Chondrocyte (in vitro differentiated cells): ENCODE measurements around the gene LMO7. TPM values are rescaled to one million over a fixed set of nuclear protein-coding genes. Genes with fewer than 3 reads are reported as not detected.

ENCODE experiments used
- DNase-seq: peaks from one replicate; pipeline ENCODE4 v3.0.0; 2021; ENCODE audit warnings: mixed read lengths, low spot score
- H3K27ac Mint-ChIP-seq: one replicate; pipeline ENCODE4 v1.8.0; 2021; ENCODE audit warnings: mild to moderate bottlenecking, moderate library complexity, mixed read lengths; ENCODE audit not compliant: unreplicated experiment
- H3K27me3 Mint-ChIP-seq: 2 replicates; pipeline ENCODE4 v1.8.0; 2021; ENCODE audit warnings: low read depth, mixed read lengths
- H3K36me3 Mint-ChIP-seq: 2 replicates; pipeline ENCODE4 v1.8.0; 2021; ENCODE audit warnings: low read depth, mixed read lengths
- H3K4me1 Mint-ChIP-seq: 2 replicates; pipeline ENCODE4 v1.8.0; 2021; ENCODE audit warnings: low read depth, mild to moderate bottlenecking, mixed read lengths
- H3K4me3 Mint-ChIP-seq: one replicate; pipeline ENCODE4 v1.8.0; 2021; ENCODE audit warnings: mild to moderate bottlenecking, moderate library complexity, mixed read lengths; ENCODE audit not compliant: unreplicated experiment
- H3K9me3 Mint-ChIP-seq: 2 replicates; pipeline ENCODE4 v1.8.0; 2021; ENCODE audit warnings: low read depth, mixed read lengths
- total RNA-seq: library from RNA; stranded (reverse); gene quantifications from 3 replicates; pipeline ENCODE4 v1.2.1, GENCODE V29; 2021
- TF ChIP-seq, protein P1 (sequence below): fragments of 200-600 bp; sonication (generic); IDR thresholded peaks from 2 replicates; pipeline ENCODE4 v1.5.0; 2021; ENCODE audit warnings: antibody characterized with exemption, mild to moderate bottlenecking, moderate library complexity

The LMO7 gene
- total RNA-seq, 1 donor from 2014 or later = 199 TPM

DNA sequence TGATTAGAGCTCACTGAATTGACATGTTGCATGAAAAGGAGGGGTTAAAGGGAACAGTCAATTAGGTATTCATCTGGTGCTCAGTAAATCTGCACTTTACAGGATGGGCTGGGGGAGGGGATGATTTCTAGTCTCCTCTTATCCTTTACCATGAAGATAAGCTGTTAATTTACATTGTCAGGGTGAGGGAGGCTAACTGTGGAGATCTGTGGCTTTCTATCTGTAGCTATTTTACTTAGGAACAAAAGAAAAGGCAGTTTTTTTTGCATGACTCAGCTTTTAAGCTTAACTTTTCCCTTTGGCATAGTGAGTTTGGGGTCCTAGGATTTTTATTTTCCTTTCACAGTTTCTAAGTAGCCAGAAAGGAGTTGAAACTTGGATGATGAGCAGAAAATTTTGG lies 253.3 kb downstream of the LMO7 start:
- Mint-ChIP-seq H3K4me3 (no peak overlapping the region), H3K4me1 (no peaks in the 10 kb centered on the region), H3K27ac (no peak overlapping the region), H3K36me3 (no peaks in the 10 kb centered on the region), H3K27me3 (no peaks in the 10 kb centered on the region), H3K9me3 (peaks cover 5% of the 10 kb centered on the region)
- TF ChIP-seq, protein P1, sequence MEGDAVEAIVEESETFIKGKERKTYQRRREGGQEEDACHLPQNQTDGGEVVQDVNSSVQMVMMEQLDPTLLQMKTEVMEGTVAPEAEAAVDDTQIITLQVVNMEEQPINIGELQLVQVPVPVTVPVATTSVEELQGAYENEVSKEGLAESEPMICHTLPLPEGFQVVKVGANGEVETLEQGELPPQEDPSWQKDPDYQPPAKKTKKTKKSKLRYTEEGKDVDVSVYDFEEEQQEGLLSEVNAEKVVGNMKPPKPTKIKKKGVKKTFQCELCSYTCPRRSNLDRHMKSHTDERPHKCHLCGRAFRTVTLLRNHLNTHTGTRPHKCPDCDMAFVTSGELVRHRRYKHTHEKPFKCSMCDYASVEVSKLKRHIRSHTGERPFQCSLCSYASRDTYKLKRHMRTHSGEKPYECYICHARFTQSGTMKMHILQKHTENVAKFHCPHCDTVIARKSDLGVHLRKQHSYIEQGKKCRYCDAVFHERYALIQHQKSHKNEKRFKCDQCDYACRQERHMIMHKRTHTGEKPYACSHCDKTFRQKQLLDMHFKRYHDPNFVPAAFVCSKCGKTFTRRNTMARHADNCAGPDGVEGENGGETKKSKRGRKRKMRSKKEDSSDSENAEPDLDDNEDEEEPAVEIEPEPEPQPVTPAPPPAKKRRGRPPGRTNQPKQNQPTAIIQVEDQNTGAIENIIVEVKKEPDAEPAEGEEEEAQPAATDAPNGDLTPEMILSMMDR = no peak
- DNase-seq = no peak

DNA sequence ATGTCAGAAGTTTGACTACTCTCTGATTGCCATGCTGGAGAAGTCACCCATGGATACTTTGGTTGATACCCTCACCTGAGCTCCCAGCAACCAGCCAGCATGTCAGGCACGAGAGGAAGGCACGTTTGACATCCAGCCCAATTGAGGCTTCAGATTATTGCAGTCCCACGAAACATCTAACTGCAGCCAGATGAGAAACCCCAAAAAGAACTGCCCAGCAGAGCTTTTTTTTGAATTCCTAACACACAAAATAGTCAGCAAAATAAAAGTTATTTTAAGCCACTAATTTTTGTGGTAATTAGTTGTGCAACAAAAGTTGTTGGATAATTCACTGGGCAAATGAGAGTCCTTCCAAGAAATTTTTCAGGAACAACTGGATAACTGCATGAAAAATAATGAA lies 259.0 kb downstream of the LMO7 start:
- H3K36me3 Mint-ChIP-seq = no peaks in the 10 kb centered on the region
- DNase-seq = no peak
- no peaks in the 10 kb centered on the region for H3K27me3 Mint-ChIP-seq
- H3K4me1 Mint-ChIP-seq = peaks cover 12% of the 10 kb centered on the region
- TF ChIP-seq, protein P1 = no peak
- H3K27ac Mint-ChIP-seq = no peak overlapping the region
- no peak overlapping the region for H3K4me3 Mint-ChIP-seq
- H3K9me3 Mint-ChIP-seq = peaks cover 12% of the 10 kb centered on the region

GRCh38 chr13:75896271-75896670 lies 260.1 kb downstream of the LMO7 start:
- Mint-ChIP-seq H3K27ac (no peak overlapping the region), H3K4me1 (peaks cover 15% of the 10 kb centered on the region), H3K4me3 (no peak overlapping the region), H3K36me3 (peaks cover 3% of the 10 kb centered on the region), H3K9me3 (peaks cover 15% of the 10 kb centered on the region), H3K27me3 (no peaks in the 10 kb centered on the region)
- DNase-seq = no peak
- TF ChIP-seq, protein P1 = no peak

DNA sequence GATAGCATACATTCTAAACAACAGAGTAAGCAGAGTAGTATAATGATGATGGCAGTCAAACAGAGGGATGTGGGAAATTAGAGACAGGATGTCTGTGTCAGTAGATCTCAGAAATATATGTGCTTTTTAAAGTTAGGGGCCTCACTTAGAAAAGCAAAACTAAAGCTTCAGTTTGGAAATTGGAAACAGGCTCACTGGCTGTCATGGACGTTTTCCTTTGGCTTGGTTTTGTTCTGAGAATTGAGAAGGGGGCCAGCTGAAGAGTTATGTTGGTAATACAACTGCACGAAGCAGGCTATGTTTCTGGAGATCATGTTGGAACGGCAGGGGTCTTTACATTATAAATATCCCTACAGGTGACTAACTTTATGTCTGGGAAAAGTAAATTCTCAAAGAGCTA lies 261.3 kb downstream of the LMO7 start:
- peaks cover 15% of the 10 kb centered on the region for H3K9me3 Mint-ChIP-seq
- TF ChIP-seq, protein P1 = no peak

GRCh38 chr13:75901501-75901900 lies 265.4 kb downstream of the LMO7 start:
- no peak overlapping the region for H3K4me3 Mint-ChIP-seq
- no peak overlapping the region for H3K27ac Mint-ChIP-seq
- peaks cover 15% of the 10 kb centered on the region for H3K9me3 Mint-ChIP-seq
- peaks cover 15% of the 10 kb centered on the region for H3K4me1 Mint-ChIP-seq
- H3K27me3 Mint-ChIP-seq = peaks cover 9% of the 10 kb centered on the region
- TF ChIP-seq, protein P1 = no peak
- no peak for DNase-seq
- H3K36me3 Mint-ChIP-seq = peaks cover 3% of the 10 kb centered on the region

More for the DNA sequence above, 261.3 kb downstream of the LMO7 start:
- Mint-ChIP-seq H3K27me3 (no peaks in the 10 kb centered on the region), H3K4me3 (no peak overlapping the region), H3K4me1 (peaks cover 20% of the 10 kb centered on the region), H3K27ac (no peak overlapping the region), H3K36me3 (peaks cover 3% of the 10 kb centered on the region)
- DNase-seq = no peak
